Uterus (tissue), 2 donors: ENCODE measurements around the gene EEFSEC.

ENCODE experiments used
- CTCF ChIP-seq, 4 experiments: fragments of 200-600 bp in 2 of 4; fragments of 450-650 bp in 2 of 4; sonication (generic) in 2 of 4; IDR thresholded peaks; one replicate each; pipeline ENCODE4 v1.5.1; 2016 to 2019; ENCODE audit warnings: antibody characterized with exemption in 4 of 4, mild to moderate bottlenecking in 2 of 4, moderate library complexity in 1 of 4
- POLR2A ChIP-seq, 2 donors: fragments of 450-650 bp; IDR thresholded peaks; one replicate each; pipeline ENCODE4 v1.6.1; 2016; ENCODE audit warnings: antibody characterized with exemption in 2 of 2, mild to moderate bottlenecking in 1 of 2, moderate library complexity in 1 of 2

GRCh38 chr3:128380295-128380694 is 227.0 kb downstream of the EEFSEC start:
- TF ChIP-seq CTCF (IDR thresholded peaks at IDR 0.05) (no peak), POLR2A (IDR thresholded peaks at IDR 0.05) (no peak)
